HG03103 (cell line): ENCODE measurements around the gene NCOA7.
"Not testable (repeated sequence)": the region's sequence is repeated elsewhere in the genome, so short reads cannot be mapped to it uniquely, and the experiment has no call there.

Experiments
- ATAC-seq: cut with Tn5 transposase; IDR thresholded peaks from one replicate; pipeline ENCODE4 v1.9.1; 2021; ENCODE audit warnings: low read depth; ENCODE audit not compliant: unreplicated experiment

NCOA7 gene

DNA sequence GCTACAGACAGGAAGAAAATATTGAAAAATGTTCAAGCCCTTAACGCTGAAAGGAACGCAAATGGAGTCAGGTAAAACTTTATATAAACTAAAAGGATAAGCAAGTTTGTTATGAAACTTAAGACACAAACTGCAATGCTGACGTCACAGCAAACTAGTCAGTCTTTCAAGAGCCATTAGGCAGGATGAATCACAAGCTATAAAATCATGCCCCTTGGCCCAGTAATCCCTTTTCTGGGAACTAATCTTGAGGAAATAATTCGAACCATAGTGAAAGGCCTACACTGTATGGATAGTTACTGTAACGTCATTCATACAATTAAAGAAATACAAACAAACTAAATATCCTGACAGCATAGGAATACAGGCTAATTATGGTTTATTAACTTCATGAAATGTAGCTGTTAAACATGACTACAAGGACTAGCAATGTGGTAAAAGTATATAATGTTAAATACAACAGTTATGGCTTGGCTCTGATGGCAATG, 123.1 kb downstream of the NCOA7 start:
- ATAC-seq, result no peak

DNA sequence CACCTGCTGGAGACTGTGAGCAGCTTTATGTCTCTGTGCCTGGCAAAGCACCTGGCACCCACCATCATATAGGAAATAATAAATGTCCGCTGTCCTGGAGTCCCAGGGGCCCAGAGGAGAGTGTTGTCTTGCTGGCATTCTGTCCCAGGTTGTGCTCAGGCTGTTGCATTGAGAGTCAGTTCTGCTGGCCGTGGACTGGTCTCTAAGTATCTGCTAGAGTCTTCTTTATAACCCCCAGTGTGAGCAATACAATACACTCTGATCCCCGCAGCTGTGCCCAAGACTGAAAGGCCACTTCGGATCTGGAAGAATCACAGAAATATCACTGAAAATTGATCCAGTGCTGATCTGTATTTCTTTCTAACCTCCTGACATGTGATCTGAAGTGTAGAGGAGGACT, 127.5 kb downstream of the NCOA7 start:
- ATAC-seq, result no peak

DNA sequence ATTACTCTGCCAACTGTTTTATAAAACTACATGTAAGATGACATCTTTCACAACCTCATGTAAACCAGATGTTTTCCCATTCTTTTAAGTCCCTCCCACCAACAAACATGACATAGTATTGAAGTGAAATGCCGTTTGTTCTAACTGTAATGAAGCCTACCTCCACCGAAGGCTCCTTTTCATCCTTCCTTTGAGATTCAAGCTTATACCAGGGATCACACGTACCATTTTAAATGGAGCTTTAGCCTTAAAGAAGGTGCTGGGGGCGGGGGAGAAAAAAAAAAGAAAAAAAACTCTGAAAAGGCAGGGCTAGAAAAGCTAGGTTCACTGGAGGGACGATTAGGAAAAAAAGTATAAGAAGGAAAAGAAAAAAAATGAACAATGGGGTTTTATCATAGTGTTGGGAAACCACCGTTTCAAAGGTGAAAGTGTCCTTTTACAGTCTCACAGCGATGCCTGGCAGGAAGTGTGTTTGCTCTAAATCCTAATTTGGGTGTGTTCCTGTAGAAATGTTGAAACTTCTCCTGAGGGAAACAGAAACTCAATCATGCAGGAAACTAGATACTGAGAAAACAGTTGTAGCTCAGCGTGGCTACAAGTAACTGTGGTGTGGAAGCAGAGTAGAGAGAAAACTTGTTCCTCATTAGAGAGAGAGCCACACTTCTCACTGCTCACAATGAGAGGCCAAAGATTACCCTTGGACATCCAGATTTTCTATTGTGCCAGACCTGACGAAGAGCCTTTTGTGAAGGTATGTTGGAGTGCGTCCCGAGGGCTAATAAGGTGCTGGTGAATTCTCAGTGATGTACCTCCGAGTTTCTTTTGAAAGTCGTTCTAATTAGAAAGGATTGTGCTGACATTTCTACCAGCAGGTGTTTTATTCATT, 128.2 kb downstream of the NCOA7 start:
- ATAC-seq, result peak; percentile 94

DNA sequence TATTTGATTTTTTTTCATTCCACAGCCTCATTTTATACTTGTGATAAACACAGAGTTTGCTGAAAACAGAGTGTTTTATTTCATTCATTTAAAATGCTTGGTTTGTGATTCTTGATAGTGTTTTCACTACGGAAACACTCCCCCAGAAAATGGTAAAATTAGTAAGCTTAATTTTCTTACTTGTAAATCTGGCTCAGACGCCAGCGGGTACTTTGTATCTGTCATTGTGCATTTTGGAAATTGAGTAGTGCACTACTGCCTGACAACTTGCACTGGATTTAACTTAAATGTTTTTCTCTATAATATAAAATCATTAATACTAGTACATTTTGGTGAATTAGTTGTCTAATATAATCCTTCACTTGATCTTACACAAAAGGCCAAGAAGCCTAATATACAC, 128.9 kb downstream of the NCOA7 start:
- ATAC-seq, result peak; percentile 10

DNA sequence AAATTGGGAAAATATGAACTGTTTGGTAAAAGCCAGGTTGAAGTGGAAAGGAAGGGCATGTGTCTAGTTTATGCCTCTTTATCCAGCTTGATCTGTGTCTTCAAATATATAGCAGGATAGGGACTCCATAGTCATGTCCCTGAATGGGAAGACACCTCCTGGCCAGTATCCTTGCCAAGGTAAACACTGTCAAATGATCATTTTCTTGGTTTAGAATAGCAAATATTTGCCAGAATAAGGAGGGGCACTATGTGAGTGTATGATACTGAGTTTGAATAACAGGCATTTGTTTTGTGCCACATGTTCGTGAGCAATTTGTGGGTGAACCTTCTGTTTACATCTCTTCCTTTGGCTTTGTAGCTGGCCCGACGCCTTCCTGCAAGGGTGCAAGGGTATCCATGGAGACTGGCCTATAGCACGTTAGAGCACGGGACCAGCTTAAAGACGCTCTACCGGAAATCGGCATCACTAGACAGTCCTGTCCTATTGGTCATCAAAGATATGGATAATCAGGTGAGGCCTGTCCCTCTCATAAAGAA, 131.6 kb downstream of the NCOA7 start:
- ATAC-seq, result no peak

DNA sequence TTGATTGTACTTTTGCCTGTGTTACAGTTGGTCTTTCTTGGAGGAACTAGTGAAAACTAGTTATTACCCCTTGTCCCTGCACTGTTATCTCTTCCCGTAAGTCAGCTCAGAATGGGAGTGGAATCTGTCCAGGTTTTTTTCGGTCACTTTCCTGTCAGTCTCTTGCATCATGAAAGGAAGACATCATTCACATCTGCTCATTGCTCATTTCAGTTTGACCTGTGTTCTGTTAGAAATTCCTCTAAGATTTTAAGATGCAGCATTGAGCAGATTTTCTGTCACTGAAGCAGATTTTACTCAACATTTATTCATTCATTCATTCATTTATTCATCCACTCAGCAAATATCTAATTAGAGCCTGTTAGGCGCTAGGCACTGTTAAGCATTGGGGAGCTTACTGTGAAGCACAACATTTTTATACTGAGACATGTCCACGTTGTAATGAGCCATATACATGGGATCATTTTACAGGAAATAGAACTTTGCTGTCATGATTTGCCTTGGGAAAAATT, 132.7 kb downstream of the NCOA7 start:
- ATAC-seq, result no peak

DNA sequence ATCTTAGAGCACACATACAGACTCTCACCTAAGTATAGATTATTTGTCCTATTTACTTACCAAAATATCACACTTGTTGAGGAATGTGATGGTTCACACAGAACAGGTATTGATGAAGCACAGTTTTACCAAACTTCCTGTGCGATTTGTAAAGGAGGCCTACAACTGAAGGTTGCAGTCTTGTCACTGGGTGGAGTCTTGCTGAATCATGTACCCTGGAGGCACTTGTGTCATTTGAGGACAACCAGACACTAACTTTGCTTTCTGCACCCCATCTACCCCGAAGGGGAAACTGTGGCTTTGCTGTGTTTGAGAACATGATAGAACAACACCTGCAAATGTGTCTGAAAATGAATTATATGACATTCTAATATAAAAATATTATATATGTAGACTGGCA, 133.4 kb downstream of the NCOA7 start:
- no peak for ATAC-seq

DNA sequence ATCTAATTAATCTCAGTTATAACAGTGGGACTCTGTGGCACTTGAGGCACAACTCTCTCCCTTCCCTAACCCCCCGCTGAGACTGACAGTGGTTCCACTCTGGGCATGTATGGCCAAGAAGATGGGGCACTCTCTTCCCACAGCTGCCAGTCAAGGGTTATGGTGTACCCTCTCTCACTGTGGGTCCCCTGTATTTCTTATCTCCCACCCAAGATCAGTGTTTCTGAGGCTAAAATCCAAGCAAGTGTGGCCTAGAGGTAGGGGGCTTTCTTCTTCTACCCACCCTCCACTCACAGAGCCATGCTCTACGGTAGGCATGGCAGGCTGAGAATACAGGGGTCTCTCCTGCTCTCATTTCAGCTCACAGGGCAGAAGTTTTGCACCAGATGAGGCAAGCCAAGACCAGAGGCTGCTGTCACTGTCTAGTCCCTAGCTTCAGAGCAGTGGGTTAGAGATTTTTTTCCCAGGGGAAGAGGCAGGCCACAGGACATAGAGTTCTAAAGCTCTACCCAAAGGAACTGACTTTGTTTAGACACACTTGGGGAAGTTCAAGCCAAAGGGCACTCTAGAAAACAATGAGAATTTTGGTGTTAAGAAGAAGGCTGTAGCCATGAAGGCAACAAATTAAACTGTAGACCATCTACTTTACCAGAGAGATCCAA, 134.1 kb downstream of the NCOA7 start:
- ATAC-seq, result no peak

DNA sequence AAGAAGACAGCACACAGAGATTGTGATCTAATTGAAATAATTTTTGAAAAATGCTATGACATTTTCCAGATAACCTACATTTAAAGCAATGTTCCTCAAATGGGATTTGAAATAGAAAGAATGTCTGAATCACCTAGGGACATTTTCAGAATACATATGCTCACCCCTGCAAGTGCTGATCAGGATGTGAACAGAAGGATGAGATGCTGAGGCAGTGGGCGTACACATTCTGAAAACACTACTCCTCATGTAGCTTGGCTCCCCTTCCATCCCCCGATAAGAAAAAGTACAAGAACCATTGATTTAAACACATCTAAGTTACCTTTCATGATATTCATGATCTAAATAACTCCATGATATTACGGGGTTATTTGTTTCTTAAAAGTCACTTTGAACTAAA, 136.0 kb downstream of the NCOA7 start:
- no peak for ATAC-seq

DNA sequence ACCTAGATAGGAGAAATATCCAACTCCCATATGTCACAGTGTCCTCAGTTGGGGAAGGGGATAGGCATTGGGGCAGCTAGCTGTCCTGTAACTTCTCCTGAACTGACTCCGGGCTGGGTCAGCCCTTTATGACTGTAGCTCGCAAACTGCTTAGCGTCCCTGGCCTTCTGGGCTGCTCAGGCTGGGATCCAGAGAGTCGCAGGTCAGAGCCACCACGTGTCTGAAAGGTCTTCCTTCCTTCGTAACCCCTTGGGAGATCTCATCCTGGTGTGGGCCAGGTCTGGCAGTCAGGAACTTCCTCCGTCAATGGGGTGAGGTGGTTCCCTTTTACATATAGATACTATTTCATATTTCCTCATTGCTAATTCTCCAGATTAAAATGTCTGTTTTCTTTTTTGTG, 137.0 kb downstream of the NCOA7 start:
- no peak for ATAC-seq

DNA sequence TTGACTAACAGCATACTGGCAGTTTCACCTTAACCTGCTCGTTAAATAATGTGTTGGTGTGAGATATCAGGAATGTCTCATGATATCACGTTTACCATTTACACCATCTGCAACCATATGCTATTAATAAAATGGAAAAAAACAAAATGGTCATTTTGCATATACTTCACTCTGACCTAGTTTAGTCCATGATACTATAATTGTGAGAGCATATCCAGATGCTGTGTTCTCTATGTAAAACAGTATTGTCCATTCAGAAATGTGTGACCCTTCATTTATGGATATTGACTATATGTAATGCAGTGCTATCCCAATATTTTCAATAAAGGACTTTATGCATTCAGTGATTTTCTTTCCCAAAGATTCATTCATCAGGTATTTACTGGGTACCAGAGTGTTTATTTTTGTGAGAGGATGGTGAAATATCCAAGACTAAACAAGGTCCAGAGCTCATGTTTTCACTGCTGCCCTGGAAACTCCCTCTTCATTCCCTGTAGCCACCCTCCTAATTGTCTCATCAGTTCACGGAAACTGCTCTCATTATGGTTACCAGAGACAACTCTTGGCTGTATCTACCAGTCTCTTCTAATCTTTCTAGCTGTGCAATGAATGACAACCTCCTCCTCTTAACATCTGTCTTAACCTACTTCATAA, 140.1 kb downstream of the NCOA7 start:
- no peak for ATAC-seq

DNA sequence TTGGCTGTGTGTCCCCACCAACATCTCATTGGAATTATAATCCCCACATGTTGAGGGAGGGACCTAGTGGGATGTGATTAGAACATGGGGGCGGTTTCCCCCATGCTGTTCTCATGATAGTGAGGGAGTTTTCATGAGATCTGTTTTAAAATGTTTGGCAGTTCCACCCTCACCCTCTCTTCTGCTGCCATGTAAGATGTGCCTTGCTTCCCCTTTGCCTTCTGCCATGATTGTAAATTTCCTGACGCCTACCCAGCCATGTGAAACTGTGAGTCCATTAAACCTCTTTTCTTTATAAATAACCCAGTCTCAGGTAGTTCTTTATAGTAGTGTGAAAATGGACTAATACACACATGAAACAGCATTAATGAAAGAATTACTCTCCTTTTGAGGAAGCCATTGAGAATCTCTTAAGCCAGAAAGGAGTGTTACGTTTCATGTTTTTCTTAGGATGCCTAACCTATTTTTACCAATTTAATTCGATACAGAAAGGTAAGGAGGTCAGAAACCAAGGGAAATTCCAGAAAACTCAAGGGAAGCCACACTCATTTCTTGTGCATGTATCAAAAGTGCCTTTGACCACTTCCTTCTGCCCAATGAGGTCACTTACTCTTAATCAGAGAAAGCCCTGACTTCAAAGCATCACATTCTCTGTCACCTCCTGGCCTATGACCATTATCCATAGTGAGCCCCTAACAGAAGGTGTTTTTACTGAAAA, 141.1 kb downstream of the NCOA7 start:
- ATAC-seq, result peak; percentile 62

DNA sequence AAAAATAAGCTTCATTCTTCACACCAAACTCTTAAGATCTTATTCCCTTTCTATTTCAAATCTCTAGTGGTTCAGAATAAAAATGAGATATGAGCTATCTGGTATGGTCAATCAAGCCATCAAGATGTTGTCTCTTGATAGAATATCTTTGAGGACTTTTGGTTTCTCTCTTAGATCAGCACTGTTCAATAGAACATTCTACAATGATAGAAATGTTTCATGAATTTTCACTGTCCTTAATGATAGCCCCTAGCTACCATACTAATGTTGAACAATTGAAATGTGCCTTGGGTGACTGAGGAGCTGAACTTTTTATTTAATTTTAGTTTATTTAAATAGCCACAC, 141.7 kb downstream of the NCOA7 start:
- ATAC-seq, result no peak

DNA sequence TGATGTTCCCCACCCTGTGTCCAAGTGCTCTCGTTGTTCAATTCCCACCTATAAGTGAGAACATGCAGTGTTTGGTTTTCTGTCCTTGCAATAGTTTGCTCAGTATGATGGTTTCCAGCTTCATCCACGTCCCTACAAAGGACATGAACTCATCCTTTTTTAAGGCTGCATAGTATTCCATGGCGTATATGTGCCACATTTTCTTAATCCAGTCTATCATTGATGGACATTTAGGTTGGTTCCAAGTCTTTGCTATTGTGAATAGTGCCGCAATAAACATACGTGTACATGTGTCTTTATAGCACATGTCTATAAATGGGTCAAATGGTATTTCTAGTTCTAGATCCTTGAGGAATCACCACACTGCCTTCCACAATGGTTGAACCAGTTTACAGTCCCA, 144.8 kb downstream of the NCOA7 start:
- not testable (repeated sequence) for ATAC-seq

DNA sequence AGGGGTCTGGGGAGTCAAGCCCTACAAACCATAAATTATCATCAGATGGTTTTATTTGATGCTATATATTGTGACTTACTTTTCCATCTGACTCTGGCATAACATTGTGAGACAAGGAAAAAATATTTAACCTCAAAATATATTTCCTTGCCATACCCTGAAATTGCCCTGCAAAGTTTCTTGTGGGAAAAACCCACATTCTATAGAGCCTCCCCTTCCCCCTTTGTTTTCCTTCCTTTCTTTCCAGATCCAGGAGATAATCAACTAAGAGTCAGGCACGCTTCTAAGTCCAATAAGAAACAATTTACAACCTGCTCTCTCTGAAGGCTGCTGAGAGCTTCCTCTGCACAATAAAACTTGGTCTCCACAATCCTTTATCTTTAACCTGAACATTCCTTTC, 148.3 kb downstream of the NCOA7 start:
- ATAC-seq, result no peak

DNA sequence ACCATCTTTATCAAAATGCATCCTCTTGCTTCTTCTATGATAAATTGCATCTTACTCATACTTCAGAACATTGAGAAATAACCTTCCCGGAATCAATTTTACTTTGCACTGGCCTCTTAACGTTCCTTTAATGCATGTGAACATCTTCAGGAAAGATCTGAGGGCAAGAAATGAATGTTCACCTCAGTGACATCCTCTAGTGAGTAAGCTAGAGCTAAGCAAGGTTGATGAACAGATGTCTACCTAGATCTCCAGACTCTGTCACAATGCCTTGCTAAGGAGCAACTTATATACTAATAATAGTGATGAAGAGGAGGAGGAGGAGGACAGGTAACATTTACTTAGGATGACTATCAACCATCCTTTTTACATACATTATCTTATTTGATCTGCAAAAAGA, 149.0 kb downstream of the NCOA7 start:
- ATAC-seq, result no peak

DNA sequence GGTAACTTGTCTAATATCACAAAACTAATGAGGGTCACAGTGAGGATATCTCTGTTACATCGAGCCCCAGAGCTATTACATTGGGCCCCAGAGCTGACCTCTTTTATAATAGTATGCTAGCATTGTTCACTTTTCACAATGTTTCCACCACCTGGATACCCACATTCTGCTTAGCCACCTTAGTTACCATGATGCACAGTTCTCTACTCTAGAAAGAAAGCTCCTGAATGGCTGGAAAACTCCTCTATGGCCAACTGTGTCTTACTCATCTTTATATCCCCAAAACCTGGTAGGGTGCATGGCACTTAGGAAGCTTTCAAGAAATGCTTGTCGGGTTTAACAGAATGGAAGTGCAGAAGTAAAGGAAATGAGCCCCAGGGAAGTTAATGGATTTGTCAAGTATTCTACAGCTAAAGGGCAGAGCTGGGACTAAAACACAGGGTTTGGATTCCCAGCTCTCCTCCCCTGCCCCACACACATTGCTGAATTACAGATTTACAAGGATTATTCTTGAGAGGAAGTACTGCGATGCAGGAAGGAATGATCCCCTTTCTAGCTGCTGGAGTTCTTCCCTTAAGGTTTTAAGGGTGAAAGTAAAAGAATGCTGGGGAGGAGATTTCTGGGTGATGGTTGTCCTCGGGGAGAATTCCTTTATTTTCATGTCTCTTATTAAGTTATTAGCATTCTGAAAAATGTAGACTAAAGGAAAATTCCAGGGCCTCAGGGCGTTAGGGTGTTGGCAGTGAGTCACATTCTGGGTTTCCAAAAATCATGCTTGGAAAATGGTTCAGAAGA, 149.7 kb downstream of the NCOA7 start:
- no peak for ATAC-seq

DNA sequence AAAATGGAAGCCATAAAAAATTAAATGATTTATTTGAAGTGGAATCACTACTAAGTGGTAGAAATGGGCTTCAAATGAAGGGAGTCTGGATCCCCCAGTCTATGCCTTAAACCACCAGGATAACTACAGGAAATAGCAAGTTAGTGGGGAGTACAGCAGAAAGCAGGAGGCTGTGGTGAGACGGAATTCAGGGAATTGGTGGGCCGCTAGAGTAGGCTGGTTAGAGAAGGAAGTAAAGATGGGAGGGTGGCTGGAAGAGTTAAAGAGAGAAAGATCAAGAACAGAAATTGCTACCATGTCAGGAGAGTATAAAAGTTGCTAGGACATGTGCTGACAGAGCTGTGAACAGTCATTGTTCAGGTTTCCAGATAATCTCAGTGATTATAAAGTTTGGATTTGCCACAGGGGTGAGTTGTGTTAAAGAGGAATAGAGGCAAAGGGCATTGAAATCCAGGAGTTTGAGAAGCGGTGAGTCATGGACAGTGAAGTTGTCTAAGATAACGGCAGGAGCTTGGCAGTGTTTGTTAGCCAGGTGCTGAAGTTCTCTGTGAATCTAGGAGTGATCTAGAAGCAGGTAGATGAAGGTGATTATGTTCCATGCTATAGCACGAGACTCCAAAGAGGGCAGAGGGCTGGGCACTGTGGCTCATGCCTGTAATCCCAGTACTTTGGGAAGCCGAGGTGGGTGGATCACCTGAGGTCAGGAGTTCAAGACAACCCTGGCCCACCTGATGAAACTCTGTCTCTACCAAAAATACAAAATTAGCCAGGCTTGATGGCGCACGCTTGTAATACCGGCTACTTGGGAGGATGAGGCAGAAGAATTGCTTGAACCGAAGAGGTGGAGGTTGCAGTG, 152.1 kb downstream of the NCOA7 start:
- no peak for ATAC-seq
